IMR-90 (cell line): Measurements from ENCODE around the gene ANTXR2. TPM values are rescaled to one million over a fixed set of nuclear protein-coding genes. Genes with fewer than 3 reads are reported as not detected.
A peak's percentile ranks its signal among the peaks of the same experiment; 100 is the strongest.

Experiments
- ATAC-seq: fragments of 200-7000 bp; cut with Tn5 transposase; 2 replicates; pipeline ENCODE4 v1.9.1; 2020; ENCODE audit warnings: low read depth, mild to moderate bottlenecking, moderate library complexity
- BruUV-seq: library from RNA; stranded (reverse); fragments of 400-500 nt; replicated peaks from 2 replicates; lab custom pipeline; 2021; lab: Mats Ljungman, UMichigan
- CTCF ChIA-PET: fragments of 300-600 bp; formaldehyde crosslinking; extraction: SDS; loops from one replicate; lab custom pipeline; 2021; ENCODE audit warnings: antibody characterized with exemption; lab: Yijun Ruan, JAX
- POLR2A ChIA-PET: fragments of 300-600 bp; sonication (Branson Sonifier 250); formaldehyde crosslinking; loops from one replicate; lab custom pipeline; 2022; ENCODE audit warnings: antibody characterized with exemption; ENCODE audit not compliant: unreplicated experiment; lab: Charles Lee
- DNase-seq: peaks from one replicate; pipeline ENCODE4 v3.0.0; 2013
- H2AFZ ChIP-seq: replicated peaks from 2 replicates; pipeline ENCODE3; 2013; ENCODE audit warnings: low read length, mild to moderate bottlenecking; ENCODE audit not compliant: poor library complexity
- H2AK5ac ChIP-seq: 2 replicates; pipeline ENCODE4 v1.6.1; 2013; ENCODE audit warnings: low read depth, low read length, inconsistent platforms
- H2AK9ac ChIP-seq: replicated peaks from 2 replicates; pipeline ENCODE3; 2013; ENCODE audit warnings: mild to moderate bottlenecking, low read depth, low read length, moderate library complexity; ENCODE audit not compliant: poor library complexity
- H2BK120ac ChIP-seq: 2 replicates; pipeline ENCODE4 v1.6.1; 2013; ENCODE audit warnings: low read depth, low read length, inconsistent platforms
- H2BK15ac ChIP-seq: 3 replicates; pipeline ENCODE4 v1.6.1; 2013; ENCODE audit warnings: low read depth, low read length, inconsistent platforms
- H2BK20ac ChIP-seq: 2 replicates; pipeline ENCODE4 v1.6.1; 2013; ENCODE audit warnings: low read depth, mild to moderate bottlenecking, inconsistent platforms, low read length, moderate library complexity
- H2BK5ac ChIP-seq: 2 replicates; pipeline ENCODE4 v1.6.1; 2013; ENCODE audit warnings: mild to moderate bottlenecking, low read depth, low read length, inconsistent platforms; ENCODE audit not compliant: poor library complexity, severe bottlenecking
- H3K14ac ChIP-seq: replicated peaks from 2 replicates; pipeline ENCODE4 v1.6.1; 2013; ENCODE audit warnings: low read depth, low read length, inconsistent platforms
- H3K18ac ChIP-seq: 2 replicates; pipeline ENCODE4 v1.6.1; 2013; ENCODE audit warnings: low read depth, low read length, control low read depth
- H3K23ac ChIP-seq: 2 replicates; pipeline ENCODE4 v1.6.1; 2013; ENCODE audit warnings: low read depth, low read length, inconsistent platforms
- H3K27ac ChIP-seq: 2 replicates; pipeline ENCODE4 v1.5.1; 2013; ENCODE audit warnings: mild to moderate bottlenecking, control low read depth, low read length; ENCODE audit not compliant: insufficient read depth
- H3K27me3 ChIP-seq: 2 replicates; pipeline ENCODE4 v1.6.1; 2013; ENCODE audit warnings: low read length; ENCODE audit not compliant: control insufficient read depth, insufficient read depth
- H3K36me3 ChIP-seq: 2 replicates; pipeline ENCODE4 v1.6.1; 2013; ENCODE audit warnings: low read length, mixed read lengths; ENCODE audit not compliant: control insufficient read depth, insufficient read depth
- H3K4ac ChIP-seq: 2 replicates; pipeline ENCODE4 v1.6.1; 2013; ENCODE audit warnings: low read depth, low read length, inconsistent platforms
- H3K4me1 ChIP-seq: 2 replicates; pipeline ENCODE4 v1.6.1; 2013; ENCODE audit warnings: low read length, mixed read lengths; ENCODE audit not compliant: control insufficient read depth, insufficient read depth
- H3K4me2 ChIP-seq: 2 replicates; pipeline ENCODE4 v1.6.1; 2013; ENCODE audit warnings: low read depth, mild to moderate bottlenecking, control low read depth, low read length, moderate library complexity
- H3K4me3 ChIP-seq: 2 replicates; pipeline ENCODE4 v1.5.1; 2013; ENCODE audit warnings: low read depth, mild to moderate bottlenecking, control low read depth, low read length, moderate library complexity; ENCODE audit not compliant: insufficient read depth
- H3K56ac ChIP-seq: 2 replicates; pipeline ENCODE4 v1.6.1; 2013; ENCODE audit warnings: low read length, inconsistent platforms; ENCODE audit not compliant: insufficient read depth; ENCODE audit errors: extremely low read depth
- H3K79me1 ChIP-seq, 2 experiments: 2 replicates each; pipeline ENCODE4 v1.6.1; 2013; ENCODE audit warnings: low read length in 2 of 2, inconsistent platforms in 1 of 2, low read depth in 1 of 2
- H3K9ac ChIP-seq: 2 replicates; pipeline ENCODE4 v1.6.1; 2013; ENCODE audit warnings: low read depth, low read length, control low read depth
- H3K9me1 ChIP-seq: 2 replicates; pipeline ENCODE4 v1.6.1; 2013; ENCODE audit warnings: low read length, inconsistent platforms; ENCODE audit not compliant: insufficient read depth
- H3K9me3 ChIP-seq: 2 replicates; pipeline ENCODE4 v1.6.1; 2013; ENCODE audit warnings: low read length; ENCODE audit not compliant: control insufficient read depth, insufficient read depth
- H4K20me1 ChIP-seq: 2 replicates; pipeline ENCODE4 v1.6.1; 2013; ENCODE audit warnings: low read length, inconsistent platforms; ENCODE audit not compliant: insufficient read depth
- H4K5ac ChIP-seq: 2 replicates; pipeline ENCODE4 v1.6.1; 2013; ENCODE audit warnings: mild to moderate bottlenecking, low read depth, low read length, control low read depth
- H4K8ac ChIP-seq, 2 experiments: 2 replicates each; pipeline ENCODE4 v1.6.1; 2013; ENCODE audit warnings: low read depth in 2 of 2, low read length in 2 of 2, control low read depth in 1 of 2, inconsistent platforms in 1 of 2
- H4K91ac ChIP-seq: 2 replicates; pipeline ENCODE4 v1.6.1; 2013; ENCODE audit warnings: low read depth, low read length, inconsistent platforms; ENCODE audit not compliant: insufficient read depth
- MAFK ChIP-seq: IDR thresholded peaks from 2 replicates; pipeline ENCODE4 v1.6.1; 2012; ENCODE audit warnings: low read depth, low read length, improper control_type of control experiment
- MXI1 ChIP-seq: IDR thresholded peaks from 2 replicates; pipeline ENCODE4 v1.6.1; 2012; ENCODE audit warnings: low read depth, mild to moderate bottlenecking, low read length, moderate library complexity, borderline replicate concordance
- NFE2L2 ChIP-seq: fragments of 150-350 bp; IDR thresholded peaks from 2 replicates; pipeline ENCODE4 v1.6.1; 2016; ENCODE audit warnings: low read depth, mild to moderate bottlenecking, low read length
- RCOR1 ChIP-seq: IDR thresholded peaks from 2 replicates; pipeline ENCODE4 v1.6.1; 2012; ENCODE audit warnings: mild to moderate bottlenecking, low read length, improper control_type of control experiment; ENCODE audit not compliant: insufficient replicate concordance
- WGBS, 2 experiments: methylation state at CpG; one replicate each; pipeline versions ENCODE4 v1.1.5 to v1.1.7; 2013; ENCODE audit warnings: missing lambda C conversion rate in 2 of 2; ENCODE audit not compliant: insufficient read length in 1 of 2; ENCODE audit errors: extremely low coverage in 2 of 2; 5-methylcytosine and 5-hydroxymethylcytosine counted together
- dilution Hi-C: fragments of 300-500 bp; cut with HindIII; formaldehyde crosslinking; loops from one replicate; pipeline ENCODE4 v1.14.3; 2018; ENCODE audit warnings: low sequenced_read_pairs; ENCODE audit not compliant: unreplicated experiment
- in situ Hi-C: fragments of 300-500 bp; cut with MboI; formaldehyde crosslinking; loops from 3 replicates; pipeline ENCODE4 v1.14.3; 2019; ENCODE audit warnings: low sequenced_read_pairs, inconsistent platforms, mixed read lengths
- intact Hi-C: fragments of 100-400 bp; cut with micrococcal nuclease; formaldehyde crosslinking; loops from 2 replicates; pipeline ENCODE4 v1.10.0; 2022
- polyA plus RNA-seq, 3 experiments: library from polyadenylated mRNA; depleted of rRNA; stranded (reverse); fragments of >200 nt; gene quantifications; 2 replicates each; pipeline ENCODE4 v1.2.3, GENCODE V29; 2012; ENCODE audit warnings: low replicate concordance in 1 of 3
- total RNA-seq: library from RNA; depleted of rRNA; stranded (reverse); fragments of >200 nt; gene quantifications from 2 replicates; pipeline ENCODE4 v1.2.3, GENCODE V29; 2012

Gene ANTXR2
- total and polyA plus RNA-seq, 2 of the 4 experiments (the other 2 are of a cell fraction), result 46.8 to 88.5 TPM

DNA sequence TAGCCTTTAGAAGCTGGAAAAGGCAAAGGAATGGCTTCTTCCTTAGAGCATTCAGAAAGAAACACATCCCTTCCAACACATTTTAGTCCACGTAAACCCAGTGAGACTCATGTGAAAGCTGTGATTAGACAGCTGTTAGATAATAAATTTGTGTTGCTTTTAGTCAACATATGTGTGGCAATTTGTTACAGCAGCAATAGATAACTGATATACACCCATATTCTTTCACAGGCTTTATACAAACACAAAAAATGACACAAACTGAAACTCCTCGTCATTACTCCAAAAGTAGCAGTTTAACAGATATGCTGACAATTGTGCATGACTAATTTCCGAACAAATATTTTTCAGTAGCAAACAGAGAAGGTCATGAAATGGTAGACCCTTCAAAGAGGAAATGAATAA is 65.3 kb downstream of the ANTXR2 start:
- Histone ChIP-seq H4K5ac (no peak overlapping the region), H3K4me2 (no peak overlapping the region), H3K23ac (0 out of 2 replicates have a peak overlapping the region, but pooled peaks have one; percentile 15), H3K9ac (no peak overlapping the region), H2BK20ac (no peak overlapping the region), H4K8ac (peak overlapping the region in 1 of 2 experiments; percentile 38; a peak in 1 of 4 replicates), H2BK15ac (no peak overlapping the region), H3K36me3 (peaks cover 8% of the 10 kb centered on the region), H3K79me1 (peaks cover 22 to 43% of the 10 kb centered on the region in 2 experiments), H4K20me1 (no peaks in the 10 kb centered on the region), H2BK5ac (no peak overlapping the region), H2BK120ac (no peak overlapping the region), H3K9me1 (no peaks in the 10 kb centered on the region; the same call in none of the 2 replicates), H4K91ac (no peak overlapping the region), H3K4ac (no peak overlapping the region), H3K27me3 (no peaks in the 10 kb centered on the region), H3K4me3 (no peak overlapping the region), H3K27ac (no peak overlapping the region), H3K56ac (no peak overlapping the region), H3K14ac (no peak overlapping the region), H3K9me3 (peaks cover 5% of the 10 kb centered on the region), H2AK5ac (no peak overlapping the region), H2AFZ (no peak overlapping the region), H3K4me1 (peaks cover 6% of the 10 kb centered on the region), H2AK9ac (no peak overlapping the region), H3K18ac (no peak overlapping the region)
- no CpG with 5 or more reads among the region's 3 CpGs for WGBS, 2 experiments
- dilution Hi-C loops, result no loop called here
- BruUV-seq, result no TSS peak
- TF ChIP-seq NFE2L2 (no peak), MXI1 (no peak), MAFK (no peak), RCOR1 (no peak)
- intact Hi-C loops, result no loop called here
- no peak for ATAC-seq
- ChIA-PET POLR2A (no interaction called here), CTCF (no interaction called here)
- in situ Hi-C loops, result no loop called here
- DNase-seq, result no peak
